Keratinocyte (primary cell): ENCODE data around the gene AXL. TPM values are rescaled to one million over a fixed set of nuclear protein-coding genes. Genes with fewer than 3 reads are reported as not detected.

ENCODE experiments used
- DNase-seq: peaks from one replicate; pipeline ENCODE4 v3.0.0-alpha.2; 2011; ENCODE audit warnings: low read depth, missing footprints, low spot score
- FAIRE-seq: peaks from 2 replicates; lab custom pipeline; 2011; peaks lifted over from hg19 to GRCh38; lab: Jason Lieb, UNC
- H2AFZ ChIP-seq: 2 replicates; pipeline ENCODE4 v1.6.0; 2012; ENCODE audit warnings: low read length, control low read depth, inconsistent platforms; ENCODE audit not compliant: control insufficient read depth
- H3K27ac ChIP-seq: 2 replicates; pipeline ENCODE4 v1.5.1; 2011; ENCODE audit warnings: low read length; ENCODE audit not compliant: control insufficient read depth, insufficient read depth
- H3K27me3 ChIP-seq: 3 replicates; pipeline ENCODE4 v1.6.0; 2011; ENCODE audit warnings: low read length; ENCODE audit not compliant: control insufficient read depth, insufficient read depth; ENCODE audit errors: extremely low read depth
- H3K36me3 ChIP-seq, 2 experiments: 2 replicates in 1 of 2; 3 replicates in 1 of 2; pipeline ENCODE4 v1.5.1; 2011; ENCODE audit warnings: low read length in 2 of 2, mild to moderate bottlenecking in 1 of 2; ENCODE audit not compliant: control insufficient read depth in 2 of 2, insufficient read depth in 2 of 2; ENCODE audit errors: extremely low read depth in 1 of 2
- H3K4me1 ChIP-seq: 3 replicates; pipeline ENCODE4 v1.5.1; 2011; ENCODE audit warnings: low read length; ENCODE audit not compliant: control insufficient read depth, insufficient read depth; ENCODE audit errors: extremely low read depth
- H3K4me2 ChIP-seq: 3 replicates; pipeline ENCODE4 v1.6.0; 2011; ENCODE audit warnings: low read depth, low read length; ENCODE audit not compliant: control insufficient read depth, insufficient read depth; ENCODE audit errors: extremely low read depth
- H3K4me3 ChIP-seq, 3 experiments: fragments of 200-600 bp in 1 of 3; sonication (generic) in 1 of 3; 2 replicates in 2 of 3; 3 replicates in 1 of 3; pipeline ENCODE4 v1.5.1; 2011 to 2016; ENCODE audit warnings: low read length in 3 of 3, mild to moderate bottlenecking in 3 of 3, control low read depth in 2 of 3, inconsistent platforms in 1 of 3, low read depth in 1 of 3, mixed read lengths in 1 of 3, mixed run types in 1 of 3, moderate library complexity in 1 of 3; ENCODE audit not compliant: control insufficient read depth in 2 of 3, insufficient read depth in 2 of 3; ENCODE audit errors: extremely low read depth in 1 of 3
- H3K79me2 ChIP-seq: 2 replicates; pipeline ENCODE4 v1.6.0; 2012; ENCODE audit warnings: low read length; ENCODE audit not compliant: control insufficient read depth, insufficient read depth
- H3K9ac ChIP-seq: 3 replicates; pipeline ENCODE4 v1.6.0; 2011; ENCODE audit warnings: low read length; ENCODE audit not compliant: control insufficient read depth, insufficient read depth; ENCODE audit errors: extremely low read depth
- H3K9me1 ChIP-seq: 3 replicates; pipeline ENCODE4 v1.6.0; 2011; ENCODE audit warnings: low read length; ENCODE audit not compliant: control insufficient read depth, insufficient read depth; ENCODE audit errors: extremely low read depth
- H3K9me3 ChIP-seq: 2 replicates; pipeline ENCODE4 v1.5.1; 2012; ENCODE audit warnings: low read depth, low read length; ENCODE audit not compliant: control insufficient read depth
- H4K20me1 ChIP-seq: 3 replicates; pipeline ENCODE4 v1.6.0; 2011; ENCODE audit warnings: low read length; ENCODE audit not compliant: control insufficient read depth, insufficient read depth; ENCODE audit errors: extremely low read depth
- CTCF ChIP-seq, 3 experiments: IDR thresholded peaks in 1 of 3; conservative IDR thresholded peaks in 1 of 3; optimal IDR thresholded peaks in 1 of 3; 2 replicates in 2 of 3; 3 replicates in 1 of 3; pipeline versions ENCODE3 to v1.5.1; 2011; ENCODE audit warnings: low read length in 3 of 3, mild to moderate bottlenecking in 3 of 3, moderate library complexity in 2 of 3, control low read depth in 1 of 3, inconsistent platforms in 1 of 3; ENCODE audit not compliant: insufficient read depth in 2 of 3; ENCODE audit errors: extremely low read depth in 1 of 3
- EZH2 ChIP-seq: IDR thresholded peaks from one replicate; pipeline ENCODE4 v1.6.1; 2012; ENCODE audit warnings: inconsistent platforms, mild to moderate bottlenecking, low read length, moderate library complexity
- dilution Hi-C: fragments of 300-500 bp; cut with MboI; formaldehyde crosslinking; loops from one replicate; pipeline ENCODE4 v1.7.0; 2020; ENCODE audit warnings: low sequenced_read_pairs; ENCODE audit not compliant: extremely low pct_ligation_motif_present
- polyA plus RNA-seq, 5 experiments: library from polyadenylated mRNA; depleted of rRNA in 3 of 5; stranded (reverse) in 3 of 5; stranded (forward) in 1 of 5; unstranded in 1 of 5; fragments of >200 nt; gene quantifications; 1 replicate in 1 of 5; 2 replicates in 3 of 5; 3 replicates in 1 of 5; pipeline versions ENCODE4 v1.2.1 to v1.2.3, GENCODE V29; 2011 to 2012; ENCODE audit warnings: missing spikeins in 2 of 5, low read depth in 1 of 5, low replicate concordance in 1 of 5

AXL gene
- polyA plus RNA-seq, 1 donor (not counting 4 experiments of a cell fraction or from before 2014, with no cell fraction given) = 21.7 TPM

DNA sequence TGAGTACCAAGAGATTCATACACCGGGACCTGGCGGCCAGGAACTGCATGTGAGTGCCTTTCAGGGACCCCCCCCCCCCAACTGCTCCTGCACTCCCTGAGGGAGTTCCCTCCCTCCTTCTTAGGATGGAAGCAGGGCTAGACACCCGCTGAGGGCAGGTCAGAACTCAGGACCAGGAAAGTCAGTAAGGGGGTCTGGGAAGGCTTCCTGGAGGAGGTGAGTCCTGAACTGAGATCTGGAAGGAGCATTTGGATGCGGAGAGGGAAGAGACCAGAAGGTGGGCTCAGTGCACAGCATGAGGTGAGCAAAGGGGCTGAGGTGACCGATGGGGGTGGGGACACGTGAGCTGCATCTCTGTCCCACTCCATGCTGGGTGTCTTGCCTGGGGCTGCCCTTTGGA is 34.6 kb downstream of the AXL start:
- Histone ChIP-seq H3K27ac (no peak overlapping the region), H3K4me1 (no peaks in the 10 kb centered on the region), H3K27me3 (no peaks in the 10 kb centered on the region), H3K79me2 (no peaks in the 10 kb centered on the region), H2AFZ (no peak overlapping the region), H3K36me3 (peaks cover 25 to 56% of the 10 kb centered on the region in 2 experiments), H3K4me2 (no peak overlapping the region), H3K4me3 (no peak overlapping the region), H3K9me3 (no peaks in the 10 kb centered on the region), H3K9me1 (no peaks in the 10 kb centered on the region), H4K20me1 (peaks cover 5% of the 10 kb centered on the region), H3K9ac (no peak overlapping the region)
- TF ChIP-seq CTCF (optimal IDR thresholded peaks at IDR 0.05 in 1 of 3, IDR thresholded peaks at IDR 0.05 in 1 of 3, conservative IDR thresholded peaks at IDR 0.05 in 1 of 3; ENCODE audit: extremely low read depth in 1 of 3, insufficient read depth in 2 of 3, low read length in 3 of 3) = no peak
- TF ChIP-seq EZH2 = no peak
- dilution Hi-C loops = no loop called here
- no peak for FAIRE-seq
- DNase-seq = no peak

- Histone ChIP-seq H3K36me3 (peaks cover 33 to 58% of the 10 kb centered on the region in 2 experiments), H3K4me2 (no peak overlapping the region), H3K79me2 (no peaks in the 10 kb centered on the region), H3K27me3 (no peaks in the 10 kb centered on the region), H3K9me1 (no peaks in the 10 kb centered on the region), H3K27ac (no peak overlapping the region), H4K20me1 (peaks cover 5% of the 10 kb centered on the region), H3K9ac (no peak overlapping the region), H2AFZ (no peak overlapping the region), H3K4me1 (no peaks in the 10 kb centered on the region), H3K4me3 (no peak overlapping the region), H3K9me3 (no peaks in the 10 kb centered on the region)
- no peak for TF ChIP-seq EZH2
- TF ChIP-seq CTCF (optimal IDR thresholded peaks at IDR 0.05 in 1 of 3, IDR thresholded peaks at IDR 0.05 in 1 of 3, conservative IDR thresholded peaks at IDR 0.05 in 1 of 3; ENCODE audit: extremely low read depth in 1 of 3, insufficient read depth in 2 of 3, low read length in 3 of 3) = no peak
- FAIRE-seq = no peak
- no peak for DNase-seq
- dilution Hi-C loops = no loop called here
Measured at GRCh38 chr19:41255171-41255570, 36.1 kb downstream of the AXL start.
